SK-N-SH (cell line): Measurements from ENCODE around the gene PPP4R3A. TPM values are rescaled to one million over a fixed set of nuclear protein-coding genes. Genes with fewer than 3 reads are reported as not detected.
"Not testable (repeated sequence)": the region's sequence is repeated elsewhere in the genome, so short reads cannot be mapped to it uniquely, and the experiment has no call there.

Experiments
- CTCF ChIA-PET: fragments of 300-600, 350-600 bp; formaldehyde crosslinking; extraction: SDS; loops from one replicate; lab custom pipeline; 2021; lab: Yijun Ruan, JAX
- POLR2A ChIA-PET: fragments of 350-600 bp; sonication (Branson Sonifier 250); formaldehyde crosslinking; extraction: SDS; loops from one replicate; lab custom pipeline; 2020; ENCODE audit warnings: antibody characterized with exemption, inconsistent platforms; lab: Yijun Ruan, JAX
- DNase-seq: peaks from one replicate; pipeline ENCODE4 v3.0.0; 2012
- H2AFZ ChIP-seq: fragments of 200-600 bp; sonication (generic); 2 replicates; pipeline ENCODE4 v1.8.1; 2016; ENCODE audit warnings: antibody characterized with exemption, mild to moderate bottlenecking, low read depth
- H3F3A ChIP-seq: fragments of 200-600 bp; sonication (generic); replicated peaks from 2 replicates; pipeline ENCODE3; 2016; ENCODE audit warnings: antibody characterized with exemption, mild to moderate bottlenecking; ENCODE audit not compliant: insufficient read depth
- H3K27ac ChIP-seq, 2 experiments: fragments of 200-500 bp in 1 of 2; fragments of 200-600 bp in 1 of 2; sonication (Bioruptor generic) in 1 of 2; sonication (generic), shearing (Covaris generic) in 1 of 2; 2 replicates each; pipeline versions ENCODE4 v1.5.1 to v1.6.1; 2014 to 2016; ENCODE audit warnings: low read depth in 2 of 2, inconsistent platforms in 1 of 2, low read length in 1 of 2, mild to moderate bottlenecking in 1 of 2, mixed read lengths in 1 of 2
- H3K27me3 ChIP-seq: fragments of 200-600 bp; sonication (generic), shearing (Covaris generic); 2 replicates; pipeline ENCODE4 v1.6.1; 2016; ENCODE audit warnings: mixed run types; ENCODE audit not compliant: insufficient read depth
- H3K36me3 ChIP-seq, 2 experiments: fragments of 200-500 bp in 1 of 2; fragments of 200-600 bp in 1 of 2; sonication (Bioruptor generic) in 1 of 2; sonication (generic) in 1 of 2; replicated peaks in 1 of 2; 2 replicates each; pipeline versions ENCODE3 to v1.5.1; 2014 to 2016; ENCODE audit warnings: low read length in 1 of 2, mild to moderate bottlenecking in 1 of 2; ENCODE audit not compliant: insufficient read depth in 2 of 2, control insufficient read depth in 1 of 2
- H3K4me1 ChIP-seq, 2 experiments: fragments of 200-500 bp in 1 of 2; fragments of 200-600 bp in 1 of 2; sonication (Bioruptor generic) in 1 of 2; sonication (generic), shearing (Covaris generic) in 1 of 2; 2 replicates each; pipeline versions ENCODE4 v1.5.1 to v1.6.1; 2014 to 2016; ENCODE audit warnings: low read depth in 1 of 2, low read length in 1 of 2, mixed run types in 1 of 2; ENCODE audit not compliant: insufficient read depth in 2 of 2, control insufficient read depth in 1 of 2
- H3K4me2 ChIP-seq: fragments of 200-600 bp; sonication (generic), shearing (Covaris generic); 2 replicates; pipeline ENCODE4 v1.6.1; 2017; ENCODE audit warnings: mixed run types
- H3K4me3 ChIP-seq, 2 experiments: fragments of 200-500 bp in 1 of 2; fragments of 200-600 bp in 1 of 2; sonication (Bioruptor generic) in 1 of 2; sonication (generic), shearing (Covaris generic) in 1 of 2; 2 replicates each; pipeline versions ENCODE4 v1.5.1 to v1.8.1; 2014 to 2016; ENCODE audit warnings: low read depth in 2 of 2, inconsistent platforms in 1 of 2, low read length in 1 of 2, mild to moderate bottlenecking in 1 of 2, mixed read lengths in 1 of 2, moderate library complexity in 1 of 2
- H3K79me2 ChIP-seq: fragments of 200-600 bp; sonication (generic); 2 replicates; pipeline ENCODE4 v1.8.1; 2017; ENCODE audit warnings: mild to moderate bottlenecking; ENCODE audit not compliant: insufficient read depth
- H3K9ac ChIP-seq: fragments of 200-600 bp; sonication (generic); 2 replicates; pipeline ENCODE4 v1.6.1; 2017; ENCODE audit warnings: mixed run types
- H3K9me2 ChIP-seq: fragments of 200-600 bp; sonication (generic); 2 replicates; pipeline ENCODE4 v1.6.1; 2017; ENCODE audit warnings: mixed run types
- H3K9me3 ChIP-seq: fragments of 200-600 bp; sonication (generic); 2 replicates; pipeline ENCODE4 v1.6.1; 2017; ENCODE audit warnings: mixed run types, mild to moderate bottlenecking, moderate library complexity
- H4K20me1 ChIP-seq: fragments of 200-600 bp; sonication (generic); 2 replicates; pipeline ENCODE4 v1.6.1; 2017; ENCODE audit warnings: mild to moderate bottlenecking, mixed run types; ENCODE audit not compliant: insufficient read depth
- CTCF ChIP-seq: fragments of 200-600 bp; sonication (generic); IDR thresholded peaks from 2 replicates; pipeline ENCODE4 v1.6.1; 2017; ENCODE audit warnings: antibody characterized with exemption, mild to moderate bottlenecking, moderate library complexity
- ELF1 ChIP-seq: IDR thresholded peaks from 2 replicates; pipeline ENCODE4 v1.4.0; 2012
- EP300 ChIP-seq, 2 experiments: IDR thresholded peaks; 2 replicates each; pipeline versions ENCODE4 v1.4.0 to v1.6.1; 2012; ENCODE audit warnings: borderline replicate concordance in 1 of 2, low read depth in 1 of 2, low read length in 1 of 2
- GABPA ChIP-seq: IDR thresholded peaks from 2 replicates; pipeline ENCODE4 v1.4.0; 2012; ENCODE audit warnings: low read depth, mild to moderate bottlenecking
- GATA2 ChIP-seq: sonication (generic); formaldehyde crosslinking; IDR thresholded peaks from 2 replicates; pipeline ENCODE4 v1.5.0; 2020; ENCODE audit warnings: mild to moderate bottlenecking, missing genetic modification reagents
- JUND ChIP-seq: IDR thresholded peaks from 2 replicates; pipeline ENCODE4 v1.4.0; 2012
- MAX ChIP-seq: IDR thresholded peaks from 2 replicates; pipeline ENCODE4 v1.4.0; 2012; ENCODE audit warnings: low read depth
- NRF1 ChIP-seq: IDR thresholded peaks from 2 replicates; pipeline ENCODE4 v1.6.1; 2012; ENCODE audit warnings: low read depth, mild to moderate bottlenecking, low read length
- PBX3 ChIP-seq: IDR thresholded peaks from 2 replicates; pipeline ENCODE4; 2012
- POLR2AphosphoS5 ChIP-seq: IDR thresholded peaks from 2 replicates; pipeline ENCODE4 v1.6.1; 2012; ENCODE audit warnings: low read depth, low read length
- RAD21 ChIP-seq: IDR thresholded peaks from 2 replicates; pipeline ENCODE4 v1.6.1; 2012; ENCODE audit warnings: mild to moderate bottlenecking, low read length
- RXRA ChIP-seq: IDR thresholded peaks from 2 replicates; pipeline ENCODE4 v1.4.0; 2012; ENCODE audit warnings: low read depth, mild to moderate bottlenecking, borderline replicate concordance
- TCF12 ChIP-seq: IDR thresholded peaks from 2 replicates; pipeline ENCODE4 v1.4.0; 2012
- USF2 ChIP-seq: fragments of 150-350 bp; IDR thresholded peaks from 2 replicates; pipeline ENCODE4 v1.6.1; 2017; ENCODE audit warnings: antibody characterized with exemption, low read length, low read depth, borderline replicate concordance
- WGBS: methylation state at CpG from one replicate; pipeline ENCODE4 v1.1.6; 2017; ENCODE audit warnings: low lambda C conversion rate; 5-methylcytosine and 5-hydroxymethylcytosine counted together
- polyA plus RNA-seq, 3 experiments: library from polyadenylated mRNA; depleted of rRNA; stranded (reverse); fragments of >200 nt; gene quantifications; 2 replicates each; pipeline ENCODE4 v1.2.3, GENCODE V29; 2012
- TF ChIP-seq, protein P1 (sequence below): fragments of 150-350 bp; IDR thresholded peaks from 2 replicates; pipeline ENCODE4 v1.6.1; 2016; ENCODE audit warnings: mild to moderate bottlenecking, low read depth, low read length
- TF ChIP-seq, protein P2 (sequence below): IDR thresholded peaks from 2 replicates; pipeline ENCODE4 v1.4.0; 2012; ENCODE audit warnings: low read depth, borderline replicate concordance

PPP4R3A gene
- polyA plus RNA-seq, 1 of the 3 experiments (the other 2 are of a cell fraction) = 34.9 TPM

DNA sequence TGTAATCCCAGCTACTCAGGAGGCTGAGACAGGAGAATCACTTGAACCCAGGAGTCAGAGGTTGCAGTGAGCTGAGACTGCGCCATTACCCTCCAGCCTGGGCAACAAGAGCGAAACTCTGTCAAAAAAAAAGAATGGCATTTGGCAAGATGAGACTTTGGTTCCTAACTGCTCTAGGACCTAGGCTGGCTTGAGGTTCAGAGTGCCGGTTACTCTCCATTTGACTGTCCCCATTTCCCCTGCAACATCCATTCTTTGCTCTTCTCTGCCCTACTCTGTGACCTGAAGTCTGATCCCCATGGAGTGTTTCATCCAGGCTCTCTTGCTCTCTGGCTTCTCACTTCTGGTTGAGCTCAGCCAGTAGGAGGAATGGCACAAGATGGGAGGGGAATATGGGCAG, 26.2 kb upstream of the PPP4R3A start:
- Histone ChIP-seq H2AFZ (no peak overlapping the region), H3K9me2 (no peaks in the 10 kb centered on the region), H3K27ac (no peak overlapping the region), H3K9ac (no peak overlapping the region), H3K36me3 (no peaks in the 10 kb centered on the region), H3K79me2 (no peaks in the 10 kb centered on the region), H4K20me1 (no peaks in the 10 kb centered on the region), H3F3A (no peaks in the 10 kb centered on the region), H3K4me3 (no peak overlapping the region), H3K27me3 (peaks cover 24% of the 10 kb centered on the region), H3K9me3 (no peaks in the 10 kb centered on the region), H3K4me1 (no peaks in the 10 kb centered on the region), H3K4me2 (no peak overlapping the region)
- ChIA-PET POLR2A (no interaction called here), CTCF (no interaction called here)
- DNase-seq = no peak
- no peak for TF ChIP-seq RAD21
- TF ChIP-seq JUND = no peak
- TF ChIP-seq RXRA = no peak
- TF ChIP-seq, protein P1, sequence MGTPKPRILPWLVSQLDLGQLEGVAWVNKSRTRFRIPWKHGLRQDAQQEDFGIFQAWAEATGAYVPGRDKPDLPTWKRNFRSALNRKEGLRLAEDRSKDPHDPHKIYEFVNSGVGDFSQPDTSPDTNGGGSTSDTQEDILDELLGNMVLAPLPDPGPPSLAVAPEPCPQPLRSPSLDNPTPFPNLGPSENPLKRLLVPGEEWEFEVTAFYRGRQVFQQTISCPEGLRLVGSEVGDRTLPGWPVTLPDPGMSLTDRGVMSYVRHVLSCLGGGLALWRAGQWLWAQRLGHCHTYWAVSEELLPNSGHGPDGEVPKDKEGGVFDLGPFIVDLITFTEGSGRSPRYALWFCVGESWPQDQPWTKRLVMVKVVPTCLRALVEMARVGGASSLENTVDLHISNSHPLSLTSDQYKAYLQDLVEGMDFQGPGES = no peak
- no peak for TF ChIP-seq MAX
- TF ChIP-seq POLR2AphosphoS5 = no peak
- TF ChIP-seq, protein P2, sequence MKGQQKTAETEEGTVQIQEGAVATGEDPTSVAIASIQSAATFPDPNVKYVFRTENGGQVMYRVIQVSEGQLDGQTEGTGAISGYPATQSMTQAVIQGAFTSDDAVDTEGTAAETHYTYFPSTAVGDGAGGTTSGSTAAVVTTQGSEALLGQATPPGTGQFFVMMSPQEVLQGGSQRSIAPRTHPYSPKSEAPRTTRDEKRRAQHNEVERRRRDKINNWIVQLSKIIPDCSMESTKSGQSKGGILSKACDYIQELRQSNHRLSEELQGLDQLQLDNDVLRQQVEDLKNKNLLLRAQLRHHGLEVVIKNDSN = no peak
- TF ChIP-seq GATA2 (CRISPR knock-in tag) = no peak
- no peak for TF ChIP-seq PBX3
- TF ChIP-seq GABPA = no peak
- TF ChIP-seq CTCF = no peak
- no peak for TF ChIP-seq USF2
- no peak for TF ChIP-seq TCF12
- TF ChIP-seq NRF1 = no peak
- no peak for TF ChIP-seq EP300 (IDR thresholded peaks at IDR 0.05; ENCODE audit: borderline replicate concordance in 1 of 2, low read depth in 1 of 2, low read length in 1 of 2)
- TF ChIP-seq ELF1 = no peak
- TF ChIP-seq, all 33 proteins: peak for 0
- WGBS = 27% methylated on average over 3 of the region's 3 CpGs

DNA sequence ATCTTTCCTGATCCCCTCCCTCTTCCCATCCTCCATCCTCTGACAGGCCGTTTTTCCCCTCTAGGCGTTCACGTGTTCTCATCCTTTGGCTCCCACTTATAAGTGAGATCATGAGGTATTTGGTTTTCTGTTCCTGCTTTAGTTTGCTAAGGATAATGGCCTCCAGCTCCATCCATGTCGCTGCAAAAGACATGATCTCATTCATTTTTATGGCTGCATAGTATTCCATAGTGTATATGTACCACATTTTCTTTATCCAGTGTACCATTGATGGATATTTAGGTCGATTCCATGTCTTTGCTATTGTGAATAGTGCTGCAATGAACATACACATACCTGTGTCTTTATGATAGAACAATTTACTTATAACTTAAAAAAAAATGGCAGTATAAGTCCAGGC, 23.9 kb upstream of the PPP4R3A start:
- 38% methylated on average over 5 of the region's 5 CpGs for WGBS
- POLR2A ChIA-PET, CTCF ChIA-PET: not testable (repeated sequence)

More for the DNA sequence above, 23.9 kb upstream of the PPP4R3A start:
- H3K4me1 ChIP-seq, H3K9me2 ChIP-seq, H3K4me2 ChIP-seq, H3F3A ChIP-seq, H3K27ac ChIP-seq, H3K79me2 ChIP-seq, H4K20me1 ChIP-seq, H3K4me3 ChIP-seq, H3K9me3 ChIP-seq, H3K36me3 ChIP-seq, DNase-seq, H3K9ac ChIP-seq, H2AFZ ChIP-seq: not testable (repeated sequence)
- peaks cover 24% of the 10 kb centered on the region for H3K27me3 ChIP-seq
